ENCODE data around the gene HNF4A.

- TF ChIP-seq CTCF (conservative IDR thresholded peaks at IDR 0.05; ENCODE audit: low read length) (no peak), EZH2phosphoT487 (IDR thresholded peaks at IDR 0.05; ENCODE audit: borderline replicate concordance, low read depth, low read length) (no peak)
Observed at GRCh38 chr20:44470327-44470726, 114.8 kb downstream of the HNF4A start.

Measured in OCI-LY7 (cell line).